Vagina (tissue), 2 donors: ENCODE measurements around the gene FGA. TPM values are rescaled to one million over a fixed set of nuclear protein-coding genes. Genes with fewer than 3 reads are reported as not detected.

Experiments used
- DNase-seq, 2 donors: peaks; one replicate each; pipeline ENCODE4 v3.0.0-alpha.2; 2017; ENCODE audit errors: extremely low spot score in 2 of 2
- H3K27ac ChIP-seq: fragments of 200-600 bp; sonication (generic); one replicate; pipeline ENCODE4 v1.5.1; 2019
- H3K27me3 ChIP-seq: fragments of 200-600 bp; sonication (generic); one replicate; pipeline ENCODE4 v1.5.1; 2019
- H3K36me3 ChIP-seq, 2 donors: fragments of 200-600 bp; sonication (generic); one replicate each; pipeline ENCODE4 v1.5.1; 2017 to 2019
- H3K4me1 ChIP-seq: fragments of 200-600 bp; sonication (generic); one replicate; pipeline ENCODE4 v1.5.1; 2019
- H3K4me3 ChIP-seq, 2 donors: fragments of 200-600 bp; sonication (generic); 1 replicate in 1 of 2; 2 replicates in 1 of 2; pipeline ENCODE4 v1.5.1; 2016 to 2019
- H3K9me3 ChIP-seq: fragments of 200-600 bp; sonication (generic); one replicate; pipeline ENCODE4 v1.5.1; 2019
- POLR2A ChIP-seq, 2 donors: fragments of 450-650 bp; IDR thresholded peaks; one replicate each; pipeline ENCODE4 v1.6.1; 2017; ENCODE audit warnings: antibody characterized with exemption in 2 of 2, mild to moderate bottlenecking in 2 of 2, moderate library complexity in 2 of 2
- POLR2AphosphoS5 ChIP-seq, 2 donors: sonication (generic); formaldehyde crosslinking; IDR thresholded peaks; one replicate each; pipeline ENCODE4 v1.9.0; 2017; ENCODE audit warnings: antibody characterized with exemption in 2 of 2, mild to moderate bottlenecking in 2 of 2, low read depth in 1 of 2; ENCODE audit not compliant: insufficient read depth in 1 of 2
- intact Hi-C: fragments of 100-400 bp; cut with DNase I; formaldehyde crosslinking; loops from one replicate; pipeline ENCODE4 v1.15.1; 2023
- total RNA-seq: library from RNA; depleted of rRNA; stranded (reverse); fragments of >200 nt; gene quantifications from one replicate; pipeline ENCODE4 v1.2.3, GENCODE V29; 2016
- TF ChIP-seq, protein P1 (sequence below), 3 experiments: fragments of 450-650 bp in 2 of 3; fragments of 200-600 bp in 1 of 3; sonication (generic) in 1 of 3; IDR thresholded peaks; one replicate each; pipeline ENCODE4 v1.5.1; 2017 to 2019; ENCODE audit warnings: antibody characterized with exemption in 3 of 3, mild to moderate bottlenecking in 2 of 3, moderate library complexity in 2 of 3

Gene FGA
- total RNA-seq, 1 donor from 2014 or later = not detected

- no peak overlapping the region for H3K27ac ChIP-seq
- H3K4me3 ChIP-seq = no peak overlapping the region
- no peaks in the 10 kb centered on the region for H3K4me1 ChIP-seq
- no peaks in the 10 kb centered on the region for H3K27me3 ChIP-seq
- no peaks in the 10 kb centered on the region for H3K36me3 ChIP-seq
- TF ChIP-seq POLR2AphosphoS5 (IDR thresholded peaks at IDR 0.05; ENCODE audit: insufficient read depth in 1 of 2, low read depth in 1 of 2) (no peak), POLR2A (IDR thresholded peaks at IDR 0.05) (no peak)
- TF ChIP-seq, protein P1, sequence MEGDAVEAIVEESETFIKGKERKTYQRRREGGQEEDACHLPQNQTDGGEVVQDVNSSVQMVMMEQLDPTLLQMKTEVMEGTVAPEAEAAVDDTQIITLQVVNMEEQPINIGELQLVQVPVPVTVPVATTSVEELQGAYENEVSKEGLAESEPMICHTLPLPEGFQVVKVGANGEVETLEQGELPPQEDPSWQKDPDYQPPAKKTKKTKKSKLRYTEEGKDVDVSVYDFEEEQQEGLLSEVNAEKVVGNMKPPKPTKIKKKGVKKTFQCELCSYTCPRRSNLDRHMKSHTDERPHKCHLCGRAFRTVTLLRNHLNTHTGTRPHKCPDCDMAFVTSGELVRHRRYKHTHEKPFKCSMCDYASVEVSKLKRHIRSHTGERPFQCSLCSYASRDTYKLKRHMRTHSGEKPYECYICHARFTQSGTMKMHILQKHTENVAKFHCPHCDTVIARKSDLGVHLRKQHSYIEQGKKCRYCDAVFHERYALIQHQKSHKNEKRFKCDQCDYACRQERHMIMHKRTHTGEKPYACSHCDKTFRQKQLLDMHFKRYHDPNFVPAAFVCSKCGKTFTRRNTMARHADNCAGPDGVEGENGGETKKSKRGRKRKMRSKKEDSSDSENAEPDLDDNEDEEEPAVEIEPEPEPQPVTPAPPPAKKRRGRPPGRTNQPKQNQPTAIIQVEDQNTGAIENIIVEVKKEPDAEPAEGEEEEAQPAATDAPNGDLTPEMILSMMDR (IDR thresholded peaks at IDR 0.05) = no peak
- no peaks in the 10 kb centered on the region for H3K9me3 ChIP-seq
- DNase-seq = no peak
- intact Hi-C loops = no loop called here
Observed at GRCh38 chr4:154579927-154580326, 10.6 kb downstream of the FGA start.

GRCh38 chr4:154578919-154579318 lies 11.6 kb downstream of the FGA start:
- no peaks in the 10 kb centered on the region for H3K27me3 ChIP-seq
- intact Hi-C loops = no loop called here
- no peaks in the 10 kb centered on the region for H3K9me3 ChIP-seq
- H3K4me1 ChIP-seq = no peaks in the 10 kb centered on the region
- no peak for DNase-seq
- H3K36me3 ChIP-seq = no peaks in the 10 kb centered on the region
- TF ChIP-seq, protein P1 (IDR thresholded peaks at IDR 0.05) = no peak
- TF ChIP-seq POLR2AphosphoS5 (IDR thresholded peaks at IDR 0.05; ENCODE audit: insufficient read depth in 1 of 2, low read depth in 1 of 2) = no peak
- TF ChIP-seq POLR2A (IDR thresholded peaks at IDR 0.05) = no peak
- H3K27ac ChIP-seq = no peak overlapping the region
- no peak overlapping the region for H3K4me3 ChIP-seq

DNA sequence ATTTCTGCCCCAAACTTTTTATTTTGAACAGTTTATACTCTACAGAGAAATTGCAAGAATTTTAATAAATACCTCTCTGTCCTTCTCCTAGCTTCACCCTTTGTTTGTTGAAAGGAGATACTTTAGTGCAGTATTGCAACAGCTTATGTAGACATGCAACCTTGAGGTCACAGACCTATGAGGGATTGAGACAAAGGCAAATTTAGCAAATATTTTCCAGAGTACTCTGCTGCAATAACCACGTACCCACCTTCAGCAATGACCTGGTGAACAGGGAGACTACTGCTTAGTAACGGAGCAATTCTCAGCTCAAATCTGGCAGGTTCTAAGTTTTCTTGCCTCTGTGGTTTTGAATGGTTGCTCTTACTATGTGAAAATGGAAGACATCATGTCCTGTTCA lies 13.2 kb downstream of the FGA start:
- no peak for DNase-seq
- H3K4me3 ChIP-seq = no peak overlapping the region
- H3K9me3 ChIP-seq = no peaks in the 10 kb centered on the region
- no peaks in the 10 kb centered on the region for H3K27me3 ChIP-seq
- TF ChIP-seq, protein P1 (IDR thresholded peaks at IDR 0.05) = no peak
- intact Hi-C loops = no loop called here
- H3K27ac ChIP-seq = no peak overlapping the region
- H3K4me1 ChIP-seq = no peaks in the 10 kb centered on the region
- no peaks in the 10 kb centered on the region for H3K36me3 ChIP-seq

GRCh38 chr4:154574311-154574710 lies 16.2 kb downstream of the FGA start:
- no peaks in the 10 kb centered on the region for H3K27me3 ChIP-seq
- H3K9me3 ChIP-seq = no peaks in the 10 kb centered on the region
- TF ChIP-seq POLR2A (IDR thresholded peaks at IDR 0.05) (no peak), POLR2AphosphoS5 (IDR thresholded peaks at IDR 0.05; ENCODE audit: insufficient read depth in 1 of 2, low read depth in 1 of 2) (no peak)
- TF ChIP-seq, protein P1 (IDR thresholded peaks at IDR 0.05) = no peak
- H3K27ac ChIP-seq = no peak overlapping the region
- no peaks in the 10 kb centered on the region for H3K36me3 ChIP-seq
- intact Hi-C loops = no loop called here
- H3K4me1 ChIP-seq = no peaks in the 10 kb centered on the region
- no peak for DNase-seq
- no peak overlapping the region for H3K4me3 ChIP-seq

GRCh38 chr4:154573190-154573870 lies 17.2 kb downstream of the FGA start:
- intact Hi-C loops = no loop called here
- no peaks in the 10 kb centered on the region for H3K27me3 ChIP-seq
- no peaks in the 10 kb centered on the region for H3K36me3 ChIP-seq
- DNase-seq = no peak
- no peaks in the 10 kb centered on the region for H3K9me3 ChIP-seq
- no peak overlapping the region for H3K27ac ChIP-seq
- TF ChIP-seq, protein P1 (IDR thresholded peaks at IDR 0.05) = no peak
- TF ChIP-seq POLR2A (IDR thresholded peaks at IDR 0.05) (no peak), POLR2AphosphoS5 (IDR thresholded peaks at IDR 0.05; ENCODE audit: insufficient read depth in 1 of 2, low read depth in 1 of 2) (no peak)
- H3K4me3 ChIP-seq = no peak overlapping the region
- no peaks in the 10 kb centered on the region for H3K4me1 ChIP-seq
